Left renal cortex interstitium (tissue), 4 donors: Measurements from ENCODE around the gene ULK1. TPM values are rescaled to one million over a fixed set of nuclear protein-coding genes. Genes with fewer than 3 reads are reported as not detected.
A peak's percentile ranks its signal among the peaks of the same experiment; 100 is the strongest.
"Not testable (repeated sequence)": the region's sequence is repeated elsewhere in the genome, so short reads cannot be mapped to it uniquely, and the experiment has no call there.

Source experiments
- DNase-seq, 4 donors: peaks; one replicate each; pipeline ENCODE4 v3.0.0-alpha.2; 2013; ENCODE audit warnings: low read depth in 4 of 4, low spot score in 2 of 4, missing footprints in 1 of 4
- polyA plus RNA-seq, 4 donors: library from polyadenylated mRNA; unstranded; fragments of 120-200 nt; gene quantifications; one replicate each; pipeline ENCODE4 v1.2.1, GENCODE V29; 2013; ENCODE audit not compliant: insufficient read length in 4 of 4

ULK1 gene
- polyA plus RNA-seq, 4 donors = 18.8 to 47.9 (median 34.7) TPM

- no peak for DNase-seq
Measured at GRCh38 chr12:131940141-131940547, 45.7 kb downstream of the ULK1 start.

- no peak for DNase-seq
Measured at GRCh38 chr12:131941116-131941986, 46.9 kb downstream of the ULK1 start.

GRCh38 chr12:131941987-131942341 lies 47.5 kb downstream of the ULK1 start:
- no peak for DNase-seq

GRCh38 chr12:131942671-131943070 lies 48.2 kb downstream of the ULK1 start:
- DNase-seq = no peak

- no peak for DNase-seq
Measured at GRCh38 chr12:131943389-131943788, 49.0 kb downstream of the ULK1 start.

- no peak for DNase-seq
Measured at GRCh38 chr12:131943876-131944275, 49.5 kb downstream of the ULK1 start.

- DNase-seq = no peak
Measured at GRCh38 chr12:131944601-131945251, 50.3 kb downstream of the ULK1 start.

GRCh38 chr12:131946757-131947156 lies 52.3 kb downstream of the ULK1 start:
- DNase-seq = no peak

GRCh38 chr12:131947482-131948027 lies 53.1 kb downstream of the ULK1 start:
- no peak for DNase-seq

- DNase-seq = no peak
Measured at GRCh38 chr12:131948166-131948712, 53.8 kb downstream of the ULK1 start.

- not testable (repeated sequence) for DNase-seq
Measured at GRCh38 chr12:131948713-131949430, 54.5 kb downstream of the ULK1 start.

GRCh38 chr12:131949431-131950181 lies 55.2 kb downstream of the ULK1 start, which contains the start of gene EP400:
EP400 (plus strand) TSS chr12:131949942; CDS start chr12:131960620, 10,678 bp downstream.
- peak; percentile 53 to 84 (median 81) for DNase-seq

- no peak for DNase-seq
Measured at GRCh38 chr12:131950182-131950913, 55.9 kb downstream of the ULK1 start.

- DNase-seq = not testable (repeated sequence)
Measured at GRCh38 chr12:131953810-131954209, 59.4 kb downstream of the ULK1 start.

- DNase-seq = not testable (repeated sequence)
Measured at GRCh38 chr12:131954460-131954859, 60.0 kb downstream of the ULK1 start.

GRCh38 chr12:131959116-131959515 lies 64.7 kb downstream of the ULK1 start:
- DNase-seq = no peak

- no peak for DNase-seq
Measured at GRCh38 chr12:131959641-131960589, 65.5 kb downstream of the ULK1 start.
